PFSK-1 (cell line): Measurements from ENCODE around the gene TMEM39A.

Source experiments
- FOXP2 ChIP-seq: optimal IDR thresholded peaks from 2 replicates; pipeline ENCODE3; 2011; ENCODE audit warnings: borderline replicate concordance, control low read depth, inconsistent platforms; ENCODE audit not compliant: insufficient read depth; ENCODE audit errors: extremely low read length, extremely low read depth
- POLR2AphosphoS5 ChIP-seq: IDR thresholded peaks from 2 replicates; pipeline ENCODE4 v1.6.1; 2012; ENCODE audit warnings: low read depth, mild to moderate bottlenecking, control low read depth, low read length, moderate library complexity
- REST ChIP-seq, 2 experiments: IDR thresholded peaks; 2 replicates each; pipeline versions ENCODE4 v1.6.1 to v1.8.0; 2011 to 2012; ENCODE audit warnings: low read depth in 2 of 2, low read length in 2 of 2, control low read depth in 1 of 2, inconsistent platforms in 1 of 2, mild to moderate bottlenecking in 1 of 2, moderate library complexity in 1 of 2; ENCODE audit not compliant: insufficient read depth in 1 of 2
- SIN3A ChIP-seq: IDR thresholded peaks from 2 replicates; pipeline ENCODE4 v1.6.1; 2012; ENCODE audit warnings: mild to moderate bottlenecking, low read length, moderate library complexity, borderline replicate concordance; ENCODE audit not compliant: insufficient read depth
- TAF1 ChIP-seq: IDR thresholded peaks from 2 replicates; pipeline ENCODE4 v1.6.1; 2012; ENCODE audit warnings: low read length, control low read depth, borderline replicate concordance; ENCODE audit not compliant: insufficient read depth

Gene TMEM39A

DNA sequence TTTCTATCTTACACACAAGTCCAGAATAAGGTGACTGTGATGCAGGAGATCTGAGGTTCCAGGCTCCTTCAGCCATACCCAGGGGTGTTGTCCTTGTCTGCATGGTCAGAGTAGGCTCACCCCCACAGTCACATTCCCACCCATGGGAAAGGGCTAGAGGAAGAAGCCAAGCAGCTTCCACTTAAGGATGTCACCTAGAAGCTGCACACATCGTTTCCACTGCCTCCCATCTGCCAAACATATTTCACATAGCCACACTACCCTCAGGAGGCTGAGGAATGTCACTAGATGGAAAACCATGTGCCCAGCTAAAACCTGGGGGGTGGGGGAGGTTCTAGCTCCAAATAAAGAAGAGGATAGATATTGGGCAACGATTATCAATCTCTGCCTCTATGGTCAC is 58.1 kb downstream of the TMEM39A start:
- TF ChIP-seq REST (IDR thresholded peaks at IDR 0.05; ENCODE audit: insufficient read depth in 1 of 2, low read depth in 2 of 2, low read length in 2 of 2) = no peak
- no peak for TF ChIP-seq SIN3A
- no peak for TF ChIP-seq POLR2AphosphoS5
- TF ChIP-seq TAF1 = no peak
- TF ChIP-seq FOXP2 = no peak

GRCh38 chr3:119403201-119403600 is 60.2 kb downstream of the TMEM39A start:
- TF ChIP-seq POLR2AphosphoS5 (no peak), FOXP2 (no peak), TAF1 (no peak), REST (IDR thresholded peaks at IDR 0.05; ENCODE audit: insufficient read depth in 1 of 2, low read depth in 2 of 2, low read length in 2 of 2) (no peak), SIN3A (no peak)

- TF ChIP-seq TAF1 (no peak), SIN3A (no peak)
Observed at GRCh38 chr3:119402791-119403190, 60.6 kb downstream of the TMEM39A start.

DNA sequence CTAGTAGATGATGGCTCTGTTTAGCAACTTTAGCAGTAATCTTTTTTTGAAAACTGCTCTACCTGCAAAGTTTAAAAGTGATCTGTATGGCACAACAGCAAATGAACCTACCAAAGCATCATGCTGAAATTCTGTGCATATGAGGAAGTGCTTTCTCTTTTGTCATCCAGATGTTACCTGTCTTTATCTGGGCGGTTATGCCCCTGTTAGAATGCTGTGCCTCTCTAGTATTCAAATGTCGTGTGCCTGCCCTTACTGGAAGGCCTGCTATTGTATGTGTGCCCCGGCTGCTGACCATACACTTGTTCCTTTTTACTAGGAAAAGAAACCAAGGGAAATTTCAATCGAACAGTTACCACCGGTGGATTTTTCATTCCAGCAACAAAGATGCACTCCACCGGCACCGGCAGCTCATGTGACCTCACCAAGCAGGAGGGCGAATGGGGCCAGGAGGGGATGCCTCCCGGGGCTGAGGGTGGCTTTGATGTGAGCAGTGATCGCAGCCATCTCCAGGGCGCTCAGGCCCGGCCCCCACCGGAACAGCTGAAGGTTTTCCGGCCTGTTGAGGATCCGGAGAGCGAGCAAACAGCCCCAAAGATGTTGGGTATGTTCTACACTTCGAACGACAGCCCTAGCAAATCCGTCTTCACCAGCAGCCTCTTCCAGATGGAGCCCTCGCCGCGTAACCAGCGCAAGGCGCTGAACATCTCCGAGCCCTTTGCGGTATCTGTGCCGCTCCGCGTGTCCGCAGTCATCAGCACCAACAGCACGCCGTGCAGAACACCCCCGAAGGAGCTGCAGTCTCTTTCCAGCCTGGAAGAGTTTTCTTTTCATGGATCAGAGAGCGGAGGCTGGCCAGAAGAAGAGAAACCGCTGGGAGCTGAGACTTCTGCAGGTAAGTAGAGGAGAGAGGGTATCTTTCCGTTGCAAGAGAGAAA is 61.6 kb downstream of the TMEM39A start:
- TF ChIP-seq SIN3A (no peak), FOXP2 (no peak)

GRCh38 chr3:119401069-119401468 is 62.3 kb downstream of the TMEM39A start:
- TF ChIP-seq SIN3A = no peak
- no peak for TF ChIP-seq REST (IDR thresholded peaks at IDR 0.05; ENCODE audit: insufficient read depth in 1 of 2, low read depth in 2 of 2, low read length in 2 of 2)
- no peak for TF ChIP-seq TAF1
- TF ChIP-seq POLR2AphosphoS5 = no peak
- no peak for TF ChIP-seq FOXP2

- TF ChIP-seq SIN3A = no peak
- TF ChIP-seq POLR2AphosphoS5 = no peak
- no peak for TF ChIP-seq FOXP2
- TF ChIP-seq TAF1 = no peak
- TF ChIP-seq REST (IDR thresholded peaks at IDR 0.05; ENCODE audit: insufficient read depth in 1 of 2, low read depth in 2 of 2, low read length in 2 of 2) = no peak
Observed at GRCh38 chr3:119400466-119400865, 62.9 kb downstream of the TMEM39A start.
